ENCODE measurements around the gene MTCL1. TPM values are rescaled to one million over a fixed set of nuclear protein-coding genes. Genes with fewer than 3 reads are reported as not detected.

MTCL1 gene
- total and polyA plus RNA-seq, 10 of the 15 experiments (the other 5 are each of a cell fraction or from before 2014, with no cell fraction given): 0.03 to 0.36 (median 0.13) TPM; not detected in 4

GRCh38 chr18:8810157-8810556 lies 104.8 kb downstream of the MTCL1 start:
- Histone ChIP-seq H3K27me3 (replicated peaks in 1 of 2; ENCODE audit: control insufficient read depth in 2 of 2, insufficient read depth in 2 of 2, low read length in 1 of 2) (no peaks in the 10 kb centered on the region; a peak in 2 of 4 replicates), H3K79me2 (ENCODE audit: control insufficient read depth, insufficient read depth, low read length) (no peaks in the 10 kb centered on the region), H2AFZ (ENCODE audit: control insufficient read depth, low read depth, low read length) (no peak overlapping the region), H3K4me2 (ENCODE audit: control insufficient read depth, insufficient read depth) (no peak overlapping the region), H3K4me1 (ENCODE audit: control insufficient read depth, insufficient read depth, low read length) (no peaks in the 10 kb centered on the region), H4K20me1 (ENCODE audit: control insufficient read depth, insufficient read depth) (no peaks in the 10 kb centered on the region), H3K9me3 (replicated peaks; ENCODE audit: control insufficient read depth, insufficient read depth, low read length) (no peaks in the 10 kb centered on the region), H3K4me3 (no peak overlapping the region), H3K27ac (ENCODE audit: control insufficient read depth, insufficient read depth) (no peak overlapping the region), H3K36me3 (ENCODE audit: control insufficient read depth in 2 of 2, insufficient read depth in 2 of 2, low read length in 1 of 2) (no peaks in the 10 kb centered on the region), H3K9ac (ENCODE audit: control insufficient read depth, insufficient read depth, low read length) (no peak overlapping the region)
- ATAC-seq: no peak
- RAD21 ChIA-PET (ENCODE audit: unreplicated experiment): no interaction called here
- SMC1A ChIA-PET (ENCODE audit: uncharacterized antibody, unreplicated experiment): no interaction called here
- no TSS peak for BruUV-seq (replicated peaks)
- DNase-seq (ENCODE audit: low read depth, low spot score): no peak
- in situ Hi-C loops (cut with MboI) (no loop called here), intact Hi-C loops (cut with micrococcal nuclease; ENCODE audit: unreplicated experiment) (no loop called here)
- TF ChIP-seq PML (IDR thresholded peaks at IDR 0.05; ENCODE audit: low read length): no peak
- no peak for FAIRE-seq
- POLR2A ChIA-PET: no interaction called here
- CTCF ChIA-PET: no interaction called here
- 69% methylated on average over 11 of the region's 11 CpGs for WGBS (ENCODE audit: insufficient coverage, insufficient replicate concordance, low lambda C conversion rate, missing lambda C conversion rate)

DNA sequence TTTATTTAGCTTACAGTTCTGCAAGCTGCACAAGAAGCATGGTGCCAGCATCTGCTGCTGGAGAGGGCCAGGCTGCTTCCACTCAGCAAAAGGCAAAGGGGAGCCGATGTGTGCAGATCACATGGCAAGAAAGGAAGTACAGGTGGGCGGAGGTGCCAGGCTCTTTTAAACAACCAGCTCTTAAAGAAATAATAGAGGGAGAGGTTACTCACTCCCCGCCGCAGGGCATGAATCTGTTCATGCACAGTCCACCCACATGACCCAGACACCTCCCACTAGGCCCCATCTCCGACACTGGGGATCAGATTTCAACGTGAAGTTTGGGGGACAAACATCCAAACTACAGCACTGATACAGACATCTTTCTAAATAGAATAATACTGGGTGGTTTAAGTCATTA lies 105.8 kb downstream of the MTCL1 start:
- no peaks in the 10 kb centered on the region for H3K79me2 ChIP-seq (ENCODE audit: control insufficient read depth, insufficient read depth, low read length)
- no peak for DNase-seq (ENCODE audit: low read depth, low spot score)
- H3K4me3 ChIP-seq: no peak overlapping the region
- intact Hi-C loops (cut with micrococcal nuclease; ENCODE audit: unreplicated experiment) (no loop called here), in situ Hi-C loops (cut with MboI) (no loop called here)
- ATAC-seq: no peak
- H3K36me3 ChIP-seq (ENCODE audit: control insufficient read depth in 2 of 2, insufficient read depth in 2 of 2, low read length in 1 of 2): no peaks in the 10 kb centered on the region
- H3K27ac ChIP-seq (ENCODE audit: control insufficient read depth, insufficient read depth): no peak overlapping the region
- CTCF ChIA-PET: no interaction called here
- H3K9me3 ChIP-seq (replicated peaks; ENCODE audit: control insufficient read depth, insufficient read depth, low read length): no peaks in the 10 kb centered on the region
- no peaks in the 10 kb centered on the region for H4K20me1 ChIP-seq (ENCODE audit: control insufficient read depth, insufficient read depth)
- WGBS (ENCODE audit: insufficient coverage, insufficient replicate concordance, low lambda C conversion rate, missing lambda C conversion rate): 34% methylated on average over 6 of the region's 6 CpGs
- TF ChIP-seq TAF1 (IDR thresholded peaks at IDR 0.05; ENCODE audit: borderline replicate concordance, low read depth, low read length) (no peak), FOXK2 (IDR thresholded peaks at IDR 0.05) (no peak), YBX1 (IDR thresholded peaks at IDR 0.05) (no peak), E4F1 (IDR thresholded peaks at IDR 0.05; ENCODE audit: borderline replicate concordance, partially characterized antibody) (no peak), RUNX3 (IDR thresholded peaks at IDR 0.05; ENCODE audit: low read length) (no peak)
- no peak overlapping the region for H2AFZ ChIP-seq (ENCODE audit: control insufficient read depth, low read depth, low read length)
- POLR2A ChIA-PET: no interaction called here
- H3K4me1 ChIP-seq (ENCODE audit: control insufficient read depth, insufficient read depth, low read length): no peaks in the 10 kb centered on the region
- no TSS peak for BruUV-seq (replicated peaks)
- H3K4me2 ChIP-seq (ENCODE audit: control insufficient read depth, insufficient read depth): no peak overlapping the region
- no peaks in the 10 kb centered on the region; a peak in 3 of 4 replicates for H3K27me3 ChIP-seq (replicated peaks in 1 of 2; ENCODE audit: control insufficient read depth in 2 of 2, insufficient read depth in 2 of 2, low read length in 1 of 2)
- RAD21 ChIA-PET (ENCODE audit: unreplicated experiment): no interaction called here
- no peak for FAIRE-seq
- no peak overlapping the region for H3K9ac ChIP-seq (ENCODE audit: control insufficient read depth, insufficient read depth, low read length)
- SMC1A ChIA-PET (ENCODE audit: uncharacterized antibody, unreplicated experiment): no interaction called here

Measured in GM12878 (cell line).